GM10266 (cell line): ENCODE measurements around the gene PALMD.

Experiments
- DNase-seq: peaks from one replicate; pipeline ENCODE4 v3.0.0; 2012; ENCODE audit errors: extremely low spot score
- CTCF ChIP-seq: IDR thresholded peaks from 2 replicates; pipeline ENCODE4 v1.5.1; 2012; ENCODE audit warnings: mild to moderate bottlenecking, low read depth; ENCODE audit not compliant: control insufficient read depth, insufficient read depth; ENCODE audit errors: missing control alignments

The PALMD gene

GRCh38 chr1:99619583-99619982, 26.3 kb upstream of the PALMD start:
- DNase-seq, result no peak
- no peak for TF ChIP-seq CTCF

GRCh38 chr1:99621340-99621901, 24.5 kb upstream of the PALMD start:
- no peak for DNase-seq
- no peak for TF ChIP-seq CTCF

GRCh38 chr1:99622702-99623347, 23.1 kb upstream of the PALMD start:
- DNase-seq, result no peak
- no peak for TF ChIP-seq CTCF

- TF ChIP-seq CTCF, result no peak
These were observed 22.4 kb upstream of the PALMD start for GRCh38 chr1:99623554-99623953.

GRCh38 chr1:99627615-99628014, 18.3 kb upstream of the PALMD start:
- no peak for TF ChIP-seq CTCF
- DNase-seq, result no peak

More at GRCh38 chr1:99623554-99623953, 22.4 kb upstream of the PALMD start:
- no peak for DNase-seq

GRCh38 chr1:99629164-99629563, 16.7 kb upstream of the PALMD start:
- DNase-seq, result no peak
- no peak for TF ChIP-seq CTCF

GRCh38 chr1:99634971-99635624, 10.8 kb upstream of the PALMD start:
- no peak for TF ChIP-seq CTCF
- no peak for DNase-seq
